ENCODE measurements around the gene BPIFB6. TPM values are rescaled to one million over a fixed set of nuclear protein-coding genes. Genes with fewer than 3 reads are reported as not detected.

The BPIFB6 gene
- polyA plus RNA-seq, 1 of the 3 experiments (the other 2 are of a cell fraction), result not detected

- H3F3A ChIP-seq (replicated peaks; ENCODE audit: insufficient read depth), result no peaks in the 10 kb centered on the region
- 38% methylated on average over 3 of the region's 11 CpGs for WGBS (ENCODE audit: low lambda C conversion rate)
- no peaks in the 10 kb centered on the region for H3K4me1 ChIP-seq (ENCODE audit: control insufficient read depth in 1 of 2, insufficient read depth in 2 of 2, low read depth in 1 of 2, low read length in 1 of 2)
- H3K27ac ChIP-seq (ENCODE audit: low read depth in 2 of 2, low read length in 1 of 2), result no peak within 1 kb of the TSS
- no peaks in the 10 kb centered on the region for H4K20me1 ChIP-seq (ENCODE audit: insufficient read depth)
- no peak within 1 kb of the TSS for H3K9ac ChIP-seq
- no peaks in the 10 kb centered on the region for H3K9me3 ChIP-seq
- no peaks in the 10 kb centered on the region for H3K36me3 ChIP-seq (replicated peaks in 1 of 2; ENCODE audit: control insufficient read depth in 1 of 2, insufficient read depth in 2 of 2, low read length in 1 of 2)
- ChIA-PET POLR2A (no interaction called here), CTCF (no interaction called here)
- no peak within 1 kb of the TSS for H3K4me2 ChIP-seq
- H3K79me2 ChIP-seq (ENCODE audit: insufficient read depth), result no peaks in the 10 kb centered on the region
- no peak within 1 kb of the TSS for H2AFZ ChIP-seq (ENCODE audit: low read depth)
- H3K27me3 ChIP-seq (ENCODE audit: insufficient read depth), result peaks cover 23% of the 10 kb centered on the region
- no peak within 1 kb of the TSS for H3K4me3 ChIP-seq (ENCODE audit: low read depth in 2 of 2, low read length in 1 of 2)
- TF ChIP-seq SMC3 (IDR thresholded peaks at IDR 0.05; ENCODE audit: low read depth, low read length), result no peak
- no peak for TF ChIP-seq MAX (IDR thresholded peaks at IDR 0.05; ENCODE audit: low read depth)
- TF ChIP-seq IRF3 (IDR thresholded peaks at IDR 0.05; ENCODE audit: low read depth, low read length), result no peak
- TF ChIP-seq MEF2A (IDR thresholded peaks at IDR 0.05; ENCODE audit: borderline replicate concordance, low read depth), result no peak
- TF ChIP-seq NFIC (IDR thresholded peaks at IDR 0.05; ENCODE audit: borderline replicate concordance), result no peak
- TF ChIP-seq RFX5 (IDR thresholded peaks at IDR 0.05; ENCODE audit: low read length), result no peak
- TF ChIP-seq YY1 (IDR thresholded peaks at IDR 0.05; ENCODE audit: low read depth), result no peak
- TF ChIP-seq, protein P1, sequence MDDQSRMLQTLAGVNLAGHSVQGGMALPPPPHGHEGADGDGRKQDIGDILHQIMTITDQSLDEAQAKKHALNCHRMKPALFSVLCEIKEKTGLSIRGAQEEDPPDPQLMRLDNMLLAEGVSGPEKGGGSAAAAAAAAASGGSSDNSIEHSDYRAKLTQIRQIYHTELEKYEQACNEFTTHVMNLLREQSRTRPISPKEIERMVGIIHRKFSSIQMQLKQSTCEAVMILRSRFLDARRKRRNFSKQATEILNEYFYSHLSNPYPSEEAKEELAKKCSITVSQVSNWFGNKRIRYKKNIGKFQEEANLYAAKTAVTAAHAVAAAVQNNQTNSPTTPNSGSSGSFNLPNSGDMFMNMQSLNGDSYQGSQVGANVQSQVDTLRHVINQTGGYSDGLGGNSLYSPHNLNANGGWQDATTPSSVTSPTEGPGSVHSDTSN (IDR thresholded peaks at IDR 0.05), result no peak
- DNase-seq, result no peak
- H3K9me2 ChIP-seq, result no peaks in the 10 kb centered on the region
Observed at GRCh38 chr20:33007376-33008335, 23.8 kb upstream of the BPIFB6 start, which contains the start of gene BPIFB2. TSS of gene BPIFB2 (plus strand) at chr20:33007704. CDS start at chr20:33008575, 871 bp downstream.

GRCh38 chr20:33008336-33009213 lies 22.9 kb upstream of the BPIFB6 start:
- POLR2A ChIA-PET, result no interaction called here
- TF ChIP-seq FOXM1 (IDR thresholded peaks at IDR 0.05; ENCODE audit: low read depth) (no peak), GATA2 (CRISPR knock-in tag; IDR thresholded peaks at IDR 0.05) (no peak), MXI1 (IDR thresholded peaks at IDR 0.05; ENCODE audit: low read depth, low read length) (no peak), FOXJ3 (CRISPR knock-in tag; IDR thresholded peaks at IDR 0.05) (no peak), CHD2 (IDR thresholded peaks at IDR 0.05; ENCODE audit: low read length, partially characterized antibody) (no peak), NRF1 (IDR thresholded peaks at IDR 0.05; ENCODE audit: low read depth, low read length) (no peak), MAX (IDR thresholded peaks at IDR 0.05; ENCODE audit: low read depth) (no peak), EZH2phosphoT487 (IDR thresholded peaks at IDR 0.05; ENCODE audit: borderline replicate concordance, low read depth) (no peak), JUND (IDR thresholded peaks at IDR 0.05) (no peak), CTCF (IDR thresholded peaks at IDR 0.05) (no peak), TCF12 (IDR thresholded peaks at IDR 0.05) (no peak), FOSL2 (IDR thresholded peaks at IDR 0.05; ENCODE audit: borderline replicate concordance, low read depth) (no peak)
- TF ChIP-seq, protein P2, sequence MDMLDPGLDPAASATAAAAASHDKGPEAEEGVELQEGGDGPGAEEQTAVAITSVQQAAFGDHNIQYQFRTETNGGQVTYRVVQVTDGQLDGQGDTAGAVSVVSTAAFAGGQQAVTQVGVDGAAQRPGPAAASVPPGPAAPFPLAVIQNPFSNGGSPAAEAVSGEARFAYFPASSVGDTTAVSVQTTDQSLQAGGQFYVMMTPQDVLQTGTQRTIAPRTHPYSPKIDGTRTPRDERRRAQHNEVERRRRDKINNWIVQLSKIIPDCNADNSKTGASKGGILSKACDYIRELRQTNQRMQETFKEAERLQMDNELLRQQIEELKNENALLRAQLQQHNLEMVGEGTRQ (IDR thresholded peaks at IDR 0.05; ENCODE audit: borderline replicate concordance, low read depth, low read length), result no peak
- Histone ChIP-seq H3K79me2 (ENCODE audit: insufficient read depth) (no peaks in the 10 kb centered on the region), H3K9me3 (no peaks in the 10 kb centered on the region), H3F3A (replicated peaks; ENCODE audit: insufficient read depth) (no peaks in the 10 kb centered on the region), H3K36me3 (replicated peaks in 1 of 2; ENCODE audit: control insufficient read depth in 1 of 2, insufficient read depth in 2 of 2, low read length in 1 of 2) (no peaks in the 10 kb centered on the region), H3K4me2 (no peak overlapping the region), H3K9ac (no peak overlapping the region), H3K4me3 (ENCODE audit: low read depth in 2 of 2, low read length in 1 of 2) (no peak overlapping the region), H3K27ac (ENCODE audit: low read depth in 2 of 2, low read length in 1 of 2) (no peak overlapping the region), H3K4me1 (ENCODE audit: control insufficient read depth in 1 of 2, insufficient read depth in 2 of 2, low read depth in 1 of 2, low read length in 1 of 2) (no peaks in the 10 kb centered on the region), H3K27me3 (ENCODE audit: insufficient read depth) (peaks cover 32% of the 10 kb centered on the region), H4K20me1 (ENCODE audit: insufficient read depth) (no peaks in the 10 kb centered on the region), H3K9me2 (no peaks in the 10 kb centered on the region), H2AFZ (ENCODE audit: low read depth) (no peak overlapping the region)
- CTCF ChIA-PET, result interaction anchor here (1.3 kb wide), 1 partner anchor 106 kb away, joined by 3 read pairs; no protein-coding TSS in a partner anchor
- no peak for DNase-seq
- WGBS (ENCODE audit: low lambda C conversion rate), result 25% methylated on average over 16 of the region's 23 CpGs

Measured in SK-N-SH (cell line).